ENCODE measurements around the gene HEATR1. TPM values are rescaled to one million over a fixed set of nuclear protein-coding genes. Genes with fewer than 3 reads are reported as not detected.
A peak's percentile ranks its signal among the peaks of the same experiment; 100 is the strongest.
"Not testable (repeated sequence)": the region's sequence is repeated elsewhere in the genome, so short reads cannot be mapped to it uniquely, and the experiment has no call there.

Gene HEATR1
- polyA plus RNA-seq, 1 experiment = 24.9 TPM

DNA sequence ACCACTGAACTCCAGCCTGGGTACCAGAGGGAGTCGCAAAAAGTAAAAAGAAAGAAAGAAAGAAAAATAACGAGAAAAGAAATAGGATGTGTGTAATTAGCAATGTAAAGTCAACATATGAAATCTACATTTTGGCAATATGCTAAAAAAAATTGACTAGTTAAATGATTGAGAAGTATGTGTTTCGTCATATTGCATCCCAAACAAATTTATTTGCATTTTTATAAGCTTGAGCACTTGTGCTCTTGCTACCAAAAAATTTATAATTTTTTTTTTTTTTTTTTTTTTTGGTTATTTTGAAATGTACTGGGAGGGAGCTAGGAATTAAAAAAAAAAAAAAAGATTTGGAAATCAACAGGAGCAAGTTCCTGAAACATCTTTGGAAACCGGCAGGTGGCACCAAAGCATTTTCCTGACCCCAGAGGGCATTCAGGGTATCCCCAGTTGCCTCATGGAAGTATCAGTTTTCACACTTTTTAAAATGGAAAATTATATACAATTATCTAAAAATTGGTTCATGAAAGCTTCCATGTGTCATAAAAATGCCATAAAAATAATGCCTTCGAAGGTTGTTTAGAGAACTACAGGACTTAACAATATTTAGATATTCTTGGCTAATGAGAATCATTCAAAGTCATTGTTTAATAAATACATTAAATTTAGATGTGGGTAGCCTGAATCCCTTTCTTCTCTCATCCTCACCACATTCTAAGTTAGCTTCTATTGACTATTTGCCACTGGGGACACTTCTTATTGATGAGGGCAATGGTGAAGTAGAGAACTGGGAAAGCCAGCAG, 4.8 kb upstream of the HEATR1 start:
- Histone ChIP-seq H3K4me3 (ENCODE audit: low read depth, low read length) (no peak overlapping the region), H3K9me3 (ENCODE audit: control insufficient read depth, insufficient read depth, low read length) (no peaks in the 10 kb centered on the region), H3K27ac (ENCODE audit: low read depth, low read length) (no peak overlapping the region), H3K27me3 (ENCODE audit: control insufficient read depth, insufficient read depth, low read length) (no peaks in the 10 kb centered on the region)
- ChIA-PET POLR2A (interaction anchor here (0.6 kb wide), 1 partner anchor 1092 kb away, joined by 3 read pairs; no protein-coding TSS in a partner anchor), CTCF (interaction anchor here (0.6 to 2.8 kb wide), 33 partner anchors 9 to 1762 kb away, joined by 3 to 55 read pairs (median 5); no protein-coding TSS in a partner anchor)
- TF ChIP-seq, protein P1, sequence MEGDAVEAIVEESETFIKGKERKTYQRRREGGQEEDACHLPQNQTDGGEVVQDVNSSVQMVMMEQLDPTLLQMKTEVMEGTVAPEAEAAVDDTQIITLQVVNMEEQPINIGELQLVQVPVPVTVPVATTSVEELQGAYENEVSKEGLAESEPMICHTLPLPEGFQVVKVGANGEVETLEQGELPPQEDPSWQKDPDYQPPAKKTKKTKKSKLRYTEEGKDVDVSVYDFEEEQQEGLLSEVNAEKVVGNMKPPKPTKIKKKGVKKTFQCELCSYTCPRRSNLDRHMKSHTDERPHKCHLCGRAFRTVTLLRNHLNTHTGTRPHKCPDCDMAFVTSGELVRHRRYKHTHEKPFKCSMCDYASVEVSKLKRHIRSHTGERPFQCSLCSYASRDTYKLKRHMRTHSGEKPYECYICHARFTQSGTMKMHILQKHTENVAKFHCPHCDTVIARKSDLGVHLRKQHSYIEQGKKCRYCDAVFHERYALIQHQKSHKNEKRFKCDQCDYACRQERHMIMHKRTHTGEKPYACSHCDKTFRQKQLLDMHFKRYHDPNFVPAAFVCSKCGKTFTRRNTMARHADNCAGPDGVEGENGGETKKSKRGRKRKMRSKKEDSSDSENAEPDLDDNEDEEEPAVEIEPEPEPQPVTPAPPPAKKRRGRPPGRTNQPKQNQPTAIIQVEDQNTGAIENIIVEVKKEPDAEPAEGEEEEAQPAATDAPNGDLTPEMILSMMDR (IDR thresholded peaks at IDR 0.05; ENCODE audit: low read depth, low read length) = peak; percentile 67
- no peak for DNase-seq (ENCODE audit: low read depth, low spot score)

DNA sequence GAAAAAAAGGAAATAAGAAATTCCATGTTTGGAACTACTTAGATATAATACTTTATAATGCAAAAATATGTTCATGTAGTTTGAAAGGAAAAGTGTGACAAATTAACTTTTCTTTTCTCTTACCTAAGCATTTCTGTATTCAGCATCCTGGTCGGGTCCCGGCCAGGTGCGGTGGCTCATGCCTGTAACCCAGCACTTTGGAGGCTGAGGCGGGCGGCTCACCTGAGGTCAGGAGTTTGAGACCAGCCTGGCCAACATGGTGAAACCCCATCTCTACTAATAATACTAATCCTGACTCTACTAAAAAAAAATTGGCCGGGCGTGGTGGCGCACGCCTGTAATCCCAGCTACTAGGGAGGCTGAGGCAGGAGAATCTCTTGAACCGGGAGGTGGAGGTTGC, 3.3 kb upstream of the HEATR1 start:
- H3K27me3 ChIP-seq (ENCODE audit: control insufficient read depth, insufficient read depth, low read length); CTCF ChIA-PET; POLR2A ChIA-PET; H3K9me3 ChIP-seq (ENCODE audit: control insufficient read depth, insufficient read depth, low read length); DNase-seq (ENCODE audit: low read depth, low spot score); H3K27ac ChIP-seq (ENCODE audit: low read depth, low read length); H3K4me3 ChIP-seq (ENCODE audit: low read depth, low read length): not testable (repeated sequence)

DNA sequence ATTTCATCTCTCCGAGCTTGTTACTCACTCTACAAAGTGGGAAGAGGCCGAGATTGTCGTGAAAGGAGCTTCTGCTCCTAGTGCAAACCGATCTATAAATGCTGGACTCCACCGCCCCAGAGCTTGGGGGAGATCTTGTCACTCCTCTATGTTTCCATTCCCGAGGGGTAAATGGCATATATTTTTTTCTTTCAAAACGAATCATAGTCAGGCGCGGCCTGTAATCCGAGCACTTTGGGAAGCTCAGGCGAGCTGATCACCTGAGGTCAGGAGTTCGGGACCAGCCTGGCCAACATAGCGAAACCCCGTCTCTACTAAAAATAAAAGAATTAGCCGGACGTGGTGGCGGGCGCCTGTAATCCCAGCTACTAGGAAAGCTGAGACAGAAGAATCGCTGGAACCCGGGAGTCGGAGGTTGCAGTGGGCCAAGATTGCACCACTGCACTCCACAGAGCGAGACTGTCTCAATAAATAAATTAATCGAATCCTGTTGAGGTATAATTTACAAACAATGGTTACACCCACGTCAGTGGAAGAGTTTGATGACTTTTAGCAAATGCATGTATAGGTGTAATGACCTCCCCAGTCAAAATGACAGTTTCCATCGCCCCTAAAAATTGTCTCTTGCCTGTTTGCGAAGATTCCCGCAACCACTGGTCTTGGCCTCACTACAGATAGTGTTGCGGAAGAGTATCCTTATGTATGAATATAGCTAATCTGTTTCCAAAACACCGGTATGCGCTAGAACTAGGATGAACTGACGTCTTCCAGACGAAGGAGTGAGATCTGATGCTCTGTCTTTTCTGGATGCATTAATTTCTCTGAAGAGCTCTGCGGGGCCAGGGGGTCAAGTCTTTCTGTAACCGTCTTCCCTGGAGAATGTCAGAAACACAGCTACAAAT, 840 bp upstream of the HEATR1 start:
- Histone ChIP-seq H3K4me3 (ENCODE audit: low read depth, low read length) (peak overlapping the region; percentile 98), H3K27me3 (ENCODE audit: control insufficient read depth, insufficient read depth, low read length) (no peaks in the 10 kb centered on the region), H3K9me3 (ENCODE audit: control insufficient read depth, insufficient read depth, low read length) (no peaks in the 10 kb centered on the region), H3K27ac (ENCODE audit: low read depth, low read length) (peak overlapping the region; percentile 47)
- no peak for DNase-seq (ENCODE audit: low read depth, low spot score)
- ChIA-PET POLR2A (interaction anchor here (0.5 to 1.3 kb wide), 2 partner anchors 25 to 190 kb away, joined by 3 to 6 read pairs; partner anchors contain the start of gene MTR), CTCF (interaction anchor here (1.3 to 3.0 kb wide), 2 partner anchors 154 to 782 kb away, joined by 7 to 23 read pairs; no protein-coding TSS in a partner anchor)
- TF ChIP-seq, protein P1 (IDR thresholded peaks at IDR 0.05; ENCODE audit: low read depth, low read length) = no peak

DNA sequence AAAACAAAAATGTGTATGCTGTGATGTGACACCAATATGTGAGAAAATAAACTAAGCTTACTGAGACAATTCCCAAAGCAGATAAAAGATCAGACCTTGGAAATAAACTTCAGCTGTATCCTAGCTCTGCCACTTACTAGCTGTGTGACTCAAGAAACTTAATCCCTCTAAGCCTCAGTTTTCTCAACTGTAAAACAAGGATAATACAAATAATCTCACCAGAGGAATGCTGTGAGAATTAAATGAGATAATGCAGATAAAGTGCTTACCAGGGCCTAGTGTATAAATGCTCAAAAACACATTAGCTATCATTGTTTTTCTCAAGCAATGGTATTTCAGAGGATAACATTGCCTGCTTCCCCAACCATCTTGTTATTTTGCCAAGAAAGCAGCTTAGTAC, 2.1 kb downstream of the HEATR1 start:
- no peaks in the 10 kb centered on the region for H3K9me3 ChIP-seq (ENCODE audit: control insufficient read depth, insufficient read depth, low read length)
- DNase-seq (ENCODE audit: low read depth, low spot score) = no peak
- ChIA-PET CTCF (no interaction called here), POLR2A (no interaction called here)
- TF ChIP-seq, protein P1 (IDR thresholded peaks at IDR 0.05; ENCODE audit: low read depth, low read length) = no peak
- no peaks in the 10 kb centered on the region for H3K27me3 ChIP-seq (ENCODE audit: control insufficient read depth, insufficient read depth, low read length)
- no peak overlapping the region for H3K27ac ChIP-seq (ENCODE audit: low read depth, low read length)
- H3K4me3 ChIP-seq (ENCODE audit: low read depth, low read length) = no peak overlapping the region

DNA sequence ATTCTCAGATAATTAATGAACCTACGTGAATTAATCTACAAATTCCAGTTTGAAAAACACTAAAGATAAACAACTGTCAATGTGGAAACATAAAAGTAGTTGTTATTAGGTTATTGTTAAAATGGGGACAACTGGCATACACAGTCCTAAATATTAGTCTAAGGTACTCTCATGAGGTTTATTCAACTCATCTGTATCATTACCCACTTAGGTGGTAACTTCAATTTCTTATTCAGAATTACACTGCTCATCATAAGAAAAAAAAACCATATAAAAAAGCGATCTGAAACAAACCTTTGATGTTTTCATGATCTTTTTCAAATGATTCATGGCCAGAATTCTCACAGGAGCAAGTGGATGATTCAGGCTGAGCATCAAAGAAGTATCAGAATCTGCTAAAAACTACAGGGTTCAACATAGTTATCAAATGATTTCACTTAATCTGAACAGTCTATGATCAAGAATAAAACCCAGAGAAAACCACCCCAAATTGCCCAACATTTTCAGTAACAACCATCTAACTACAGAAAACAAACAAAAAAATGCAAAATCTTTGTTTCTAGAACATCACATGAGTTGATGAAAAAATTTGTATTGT, 13.7 kb downstream of the HEATR1 start:
- no peak overlapping the region for H3K4me3 ChIP-seq (ENCODE audit: low read depth, low read length)
- no peak for DNase-seq (ENCODE audit: low read depth, low spot score)
- TF ChIP-seq, protein P1 (IDR thresholded peaks at IDR 0.05; ENCODE audit: low read depth, low read length) = no peak
- H3K27ac ChIP-seq (ENCODE audit: low read depth, low read length) = no peak overlapping the region
- POLR2A ChIA-PET = no interaction called here
- no peaks in the 10 kb centered on the region for H3K9me3 ChIP-seq (ENCODE audit: control insufficient read depth, insufficient read depth, low read length)
- H3K27me3 ChIP-seq (ENCODE audit: control insufficient read depth, insufficient read depth, low read length) = no peaks in the 10 kb centered on the region
- CTCF ChIA-PET = interaction anchor here (0.6 kb wide), 1 partner anchor 30 kb away, joined by 3 read pairs; no protein-coding TSS in a partner anchor
